IMR-90 (cell line): ENCODE data around the gene MAST3.

ENCODE experiments used
- CTCF ChIP-seq: conservative IDR thresholded peaks from 2 replicates; pipeline ENCODE4 v1.5.1; 2012; ENCODE audit warnings: mild to moderate bottlenecking, low read depth, low read length, improper control_type of control experiment
- FOS ChIP-seq: fragments of 150-350 bp; IDR thresholded peaks from 2 replicates; pipeline ENCODE4 v1.6.1; 2016; ENCODE audit warnings: low read depth, low read length
- MAFK ChIP-seq: IDR thresholded peaks from 2 replicates; pipeline ENCODE4 v1.6.1; 2012; ENCODE audit warnings: low read depth, low read length, improper control_type of control experiment

GRCh38 chr19:18062028-18062427 is 35.5 kb upstream of the MAST3 start:
- no peak for TF ChIP-seq MAFK
- TF ChIP-seq CTCF, result no peak
- no peak for TF ChIP-seq FOS
